PFSK-1 (cell line): ENCODE measurements around the gene GNPTAB.

Source experiments
- POLR2AphosphoS5 ChIP-seq: IDR thresholded peaks from 2 replicates; pipeline ENCODE4 v1.6.1; 2012; ENCODE audit warnings: low read depth, mild to moderate bottlenecking, control low read depth, low read length, moderate library complexity
- SIN3A ChIP-seq: IDR thresholded peaks from 2 replicates; pipeline ENCODE4 v1.6.1; 2012; ENCODE audit warnings: mild to moderate bottlenecking, low read length, moderate library complexity, borderline replicate concordance; ENCODE audit not compliant: insufficient read depth
- TF ChIP-seq, protein P1 (sequence below), 2 experiments: IDR thresholded peaks; 2 replicates each; pipeline versions ENCODE4 v1.6.1 to v1.8.0; 2011 to 2012; ENCODE audit warnings: low read depth in 2 of 2, low read length in 2 of 2, control low read depth in 1 of 2, inconsistent platforms in 1 of 2, mild to moderate bottlenecking in 1 of 2, moderate library complexity in 1 of 2; ENCODE audit not compliant: insufficient read depth in 1 of 2

GRCh38 chr12:101703487-101703886 lies 127.3 kb downstream of the GNPTAB start:
- no peak for TF ChIP-seq POLR2AphosphoS5
- TF ChIP-seq, protein P1, sequence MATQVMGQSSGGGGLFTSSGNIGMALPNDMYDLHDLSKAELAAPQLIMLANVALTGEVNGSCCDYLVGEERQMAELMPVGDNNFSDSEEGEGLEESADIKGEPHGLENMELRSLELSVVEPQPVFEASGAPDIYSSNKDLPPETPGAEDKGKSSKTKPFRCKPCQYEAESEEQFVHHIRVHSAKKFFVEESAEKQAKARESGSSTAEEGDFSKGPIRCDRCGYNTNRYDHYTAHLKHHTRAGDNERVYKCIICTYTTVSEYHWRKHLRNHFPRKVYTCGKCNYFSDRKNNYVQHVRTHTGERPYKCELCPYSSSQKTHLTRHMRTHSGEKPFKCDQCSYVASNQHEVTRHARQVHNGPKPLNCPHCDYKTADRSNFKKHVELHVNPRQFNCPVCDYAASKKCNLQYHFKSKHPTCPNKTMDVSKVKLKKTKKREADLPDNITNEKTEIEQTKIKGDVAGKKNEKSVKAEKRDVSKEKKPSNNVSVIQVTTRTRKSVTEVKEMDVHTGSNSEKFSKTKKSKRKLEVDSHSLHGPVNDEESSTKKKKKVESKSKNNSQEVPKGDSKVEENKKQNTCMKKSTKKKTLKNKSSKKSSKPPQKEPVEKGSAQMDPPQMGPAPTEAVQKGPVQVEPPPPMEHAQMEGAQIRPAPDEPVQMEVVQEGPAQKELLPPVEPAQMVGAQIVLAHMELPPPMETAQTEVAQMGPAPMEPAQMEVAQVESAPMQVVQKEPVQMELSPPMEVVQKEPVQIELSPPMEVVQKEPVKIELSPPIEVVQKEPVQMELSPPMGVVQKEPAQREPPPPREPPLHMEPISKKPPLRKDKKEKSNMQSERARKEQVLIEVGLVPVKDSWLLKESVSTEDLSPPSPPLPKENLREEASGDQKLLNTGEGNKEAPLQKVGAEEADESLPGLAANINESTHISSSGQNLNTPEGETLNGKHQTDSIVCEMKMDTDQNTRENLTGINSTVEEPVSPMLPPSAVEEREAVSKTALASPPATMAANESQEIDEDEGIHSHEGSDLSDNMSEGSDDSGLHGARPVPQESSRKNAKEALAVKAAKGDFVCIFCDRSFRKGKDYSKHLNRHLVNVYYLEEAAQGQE (IDR thresholded peaks at IDR 0.05; ENCODE audit: insufficient read depth in 1 of 2, low read depth in 2 of 2, low read length in 2 of 2): no peak
- TF ChIP-seq SIN3A: no peak
